Neuron (in vitro differentiated cells): ENCODE results near the gene SLC9A8.

ENCODE experiments used
- H2AFZ ChIP-seq: one replicate; pipeline ENCODE4 v1.6.1; 2013; ENCODE audit warnings: low read depth, mild to moderate bottlenecking, inconsistent platforms, low read length, moderate library complexity
- H3K27me3 ChIP-seq: one replicate; pipeline ENCODE4 v1.6.1; 2013; ENCODE audit warnings: low read length; ENCODE audit not compliant: insufficient read depth
- H3K36me3 ChIP-seq: one replicate; pipeline ENCODE4 v1.6.1; 2013; ENCODE audit warnings: low read length; ENCODE audit not compliant: insufficient read depth
- H3K4me1 ChIP-seq: one replicate; pipeline ENCODE4 v1.6.1; 2013; ENCODE audit warnings: low read length; ENCODE audit not compliant: insufficient read depth
- H3K4me3 ChIP-seq: 2 replicates; pipeline ENCODE4 v1.5.1; 2013; ENCODE audit warnings: mild to moderate bottlenecking, low read length, moderate library complexity
- H3K9me3 ChIP-seq: one replicate; pipeline ENCODE4 v1.6.1; 2013; ENCODE audit warnings: low read length

SLC9A8 gene

GRCh38 chr20:49868538-49868937, 55.9 kb downstream of the SLC9A8 start:
- Histone ChIP-seq H3K36me3 (peaks cover 16% of the 10 kb centered on the region), H3K27me3 (no peaks in the 10 kb centered on the region), H3K4me3 (no peak overlapping the region), H2AFZ (no peak overlapping the region), H3K9me3 (no peaks in the 10 kb centered on the region), H3K4me1 (no peaks in the 10 kb centered on the region)

GRCh38 chr20:49868964-49869363, 56.3 kb downstream of the SLC9A8 start:
- Histone ChIP-seq H2AFZ (no peak overlapping the region), H3K4me1 (no peaks in the 10 kb centered on the region), H3K4me3 (no peak overlapping the region), H3K27me3 (no peaks in the 10 kb centered on the region), H3K36me3 (peaks cover 16% of the 10 kb centered on the region), H3K9me3 (no peaks in the 10 kb centered on the region)

DNA sequence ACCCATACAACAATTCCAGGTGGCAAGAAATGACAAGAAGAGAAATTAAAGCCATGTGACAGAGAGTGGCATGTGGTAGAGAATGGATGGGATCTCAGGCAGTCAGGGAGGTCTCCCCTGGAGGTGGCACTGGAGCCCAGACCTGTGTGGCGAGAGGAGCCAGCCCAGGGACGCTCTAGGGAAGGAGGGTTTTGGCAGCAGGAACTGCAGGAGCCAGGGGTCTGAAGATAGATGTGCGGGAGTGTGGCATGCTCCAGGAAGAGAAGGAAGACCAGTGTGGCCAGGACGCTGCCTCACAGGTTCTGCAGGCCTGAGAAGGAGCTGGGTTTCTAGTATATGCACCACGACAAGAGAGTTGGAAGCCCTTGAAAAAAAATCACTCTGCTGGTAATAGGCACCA, 57.6 kb downstream of the SLC9A8 start:
- H3K27me3 ChIP-seq = no peaks in the 10 kb centered on the region
- H2AFZ ChIP-seq = no peak overlapping the region
- H3K9me3 ChIP-seq = no peaks in the 10 kb centered on the region
- H3K36me3 ChIP-seq = peaks cover 9% of the 10 kb centered on the region
- H3K4me1 ChIP-seq = no peaks in the 10 kb centered on the region
- H3K4me3 ChIP-seq = no peak overlapping the region

- H2AFZ ChIP-seq = no peak overlapping the region
- H3K4me3 ChIP-seq = no peak overlapping the region
- H3K36me3 ChIP-seq = peaks cover 11% of the 10 kb centered on the region
- no peaks in the 10 kb centered on the region for H3K4me1 ChIP-seq
- H3K9me3 ChIP-seq = no peaks in the 10 kb centered on the region
- no peaks in the 10 kb centered on the region for H3K27me3 ChIP-seq
Measured at GRCh38 chr20:49871391-49871948, 58.8 kb downstream of the SLC9A8 start.

DNA sequence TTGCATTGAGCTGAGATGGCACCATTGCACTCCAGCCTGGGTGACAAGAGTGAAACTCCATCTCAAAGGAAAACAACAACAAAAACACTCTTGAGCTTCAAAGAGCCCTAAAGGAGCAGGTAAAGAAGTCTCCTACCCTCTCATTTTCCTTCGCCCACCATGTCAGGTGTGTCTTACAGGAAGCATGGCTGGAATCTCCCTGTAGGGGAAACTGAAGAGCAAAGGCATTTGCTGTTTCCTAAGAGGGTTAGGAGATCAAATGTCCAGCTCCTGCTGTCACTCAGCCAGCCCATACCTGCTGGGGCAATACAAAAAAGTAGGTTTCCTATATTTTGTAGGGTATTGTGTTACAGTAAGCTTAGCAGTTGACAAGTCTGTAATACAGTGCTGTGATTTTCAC, 59.4 kb downstream of the SLC9A8 start:
- Histone ChIP-seq H3K36me3 (peaks cover 11% of the 10 kb centered on the region), H2AFZ (no peak overlapping the region), H3K4me3 (no peak overlapping the region), H3K4me1 (no peaks in the 10 kb centered on the region), H3K9me3 (no peaks in the 10 kb centered on the region), H3K27me3 (no peaks in the 10 kb centered on the region)

GRCh38 chr20:49874696-49875095, 62.1 kb downstream of the SLC9A8 start:
- Histone ChIP-seq H3K4me1 (no peaks in the 10 kb centered on the region), H3K27me3 (no peaks in the 10 kb centered on the region), H3K9me3 (no peaks in the 10 kb centered on the region), H3K36me3 (peaks cover 21% of the 10 kb centered on the region), H2AFZ (no peak overlapping the region), H3K4me3 (no peak overlapping the region)

- no peaks in the 10 kb centered on the region for H3K4me1 ChIP-seq
- H3K27me3 ChIP-seq = no peaks in the 10 kb centered on the region
- H3K4me3 ChIP-seq = no peak overlapping the region
- no peak overlapping the region for H2AFZ ChIP-seq
- peaks cover 34% of the 10 kb centered on the region for H3K36me3 ChIP-seq
- H3K9me3 ChIP-seq = no peaks in the 10 kb centered on the region
Measured at GRCh38 chr20:49877386-49877921, 64.8 kb downstream of the SLC9A8 start.

- Histone ChIP-seq H3K36me3 (peaks cover 46% of the 10 kb centered on the region), H3K4me1 (no peaks in the 10 kb centered on the region), H3K27me3 (no peaks in the 10 kb centered on the region), H3K4me3 (no peak overlapping the region), H3K9me3 (no peaks in the 10 kb centered on the region), H2AFZ (no peak overlapping the region)
Measured at GRCh38 chr20:49878977-49879376, 66.3 kb downstream of the SLC9A8 start.

DNA sequence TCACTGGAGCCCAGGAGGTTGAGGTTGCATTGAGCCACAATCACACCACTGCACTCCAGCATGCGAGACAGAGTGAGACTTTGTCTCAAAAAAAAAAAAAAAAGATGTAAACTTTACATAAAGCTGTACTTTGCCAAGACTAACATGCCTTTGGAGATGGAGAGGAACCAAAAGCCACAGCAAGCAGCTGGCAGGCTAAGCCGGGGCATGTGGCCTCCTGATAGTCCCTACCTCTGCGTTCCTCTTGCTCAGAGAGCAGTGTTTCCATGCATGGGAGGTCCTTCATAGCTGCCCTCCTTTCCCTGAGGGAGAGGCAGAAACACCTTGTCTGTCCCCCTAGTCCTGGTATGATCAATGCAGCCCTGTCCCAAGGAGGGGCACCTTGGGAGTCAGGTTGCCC, 67.5 kb downstream of the SLC9A8 start:
- Histone ChIP-seq H2AFZ (no peak overlapping the region), H3K4me3 (no peak overlapping the region), H3K27me3 (no peaks in the 10 kb centered on the region), H3K9me3 (no peaks in the 10 kb centered on the region), H3K36me3 (peaks cover 50% of the 10 kb centered on the region), H3K4me1 (no peaks in the 10 kb centered on the region)

DNA sequence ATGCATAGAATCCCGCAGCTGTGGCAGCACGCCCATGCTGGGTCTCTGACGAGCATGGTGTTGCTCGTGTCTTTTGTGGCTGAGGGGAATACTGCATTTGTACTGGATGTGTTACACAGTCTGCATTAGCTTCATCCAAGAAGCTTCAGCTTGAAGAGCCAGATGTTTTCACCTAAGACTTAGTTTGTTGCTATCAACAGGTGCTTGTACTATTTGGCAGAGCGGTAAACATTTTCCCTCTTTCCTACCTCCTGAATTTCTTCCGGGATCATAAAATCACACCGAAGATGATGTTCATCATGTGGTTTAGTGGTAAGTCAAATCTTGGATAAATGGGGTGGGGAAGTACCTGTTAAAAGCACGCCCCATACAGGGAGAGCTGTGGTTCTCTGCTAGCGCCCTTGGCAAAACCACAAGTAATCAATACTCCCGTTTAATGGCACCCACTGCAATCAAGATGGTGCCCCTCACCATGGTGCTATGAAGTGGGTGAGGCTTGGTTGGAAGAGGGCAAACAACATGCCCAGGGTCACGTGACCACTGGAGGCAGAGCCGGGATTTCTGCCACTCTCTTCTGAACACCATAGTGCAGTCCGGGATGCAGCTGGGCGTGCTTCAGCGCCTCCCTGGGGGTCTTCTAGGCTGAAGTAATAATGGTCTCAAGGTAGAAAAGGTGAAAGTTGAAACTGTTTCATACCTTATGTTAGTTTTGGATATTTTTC, 68.3 kb downstream of the SLC9A8 start:
- Histone ChIP-seq H3K9me3 (no peaks in the 10 kb centered on the region), H3K36me3 (peaks cover 52% of the 10 kb centered on the region), H2AFZ (no peak overlapping the region), H3K27me3 (no peaks in the 10 kb centered on the region), H3K4me3 (no peak overlapping the region), H3K4me1 (no peaks in the 10 kb centered on the region)

- Histone ChIP-seq H3K4me1 (peaks cover 2% of the 10 kb centered on the region), H3K4me3 (no peak overlapping the region), H3K36me3 (peaks cover 52% of the 10 kb centered on the region), H3K9me3 (no peaks in the 10 kb centered on the region), H2AFZ (no peak overlapping the region), H3K27me3 (no peaks in the 10 kb centered on the region)
Measured at GRCh38 chr20:49882171-49882970, 69.7 kb downstream of the SLC9A8 start.

- Histone ChIP-seq H3K27me3 (no peaks in the 10 kb centered on the region), H2AFZ (no peak overlapping the region), H3K9me3 (no peaks in the 10 kb centered on the region), H3K4me1 (peaks cover 12% of the 10 kb centered on the region), H3K4me3 (no peak overlapping the region), H3K36me3 (peaks cover 49% of the 10 kb centered on the region)
Measured at GRCh38 chr20:49883246-49883802, 70.7 kb downstream of the SLC9A8 start.
